HG03066 (cell line): Measurements from ENCODE around the gene PRRX1.

Experiments used
- ATAC-seq: cut with Tn5 transposase; IDR thresholded peaks from one replicate; pipeline ENCODE4 v1.9.1; 2021; ENCODE audit warnings: low read depth; ENCODE audit not compliant: unreplicated experiment

The PRRX1 gene

DNA sequence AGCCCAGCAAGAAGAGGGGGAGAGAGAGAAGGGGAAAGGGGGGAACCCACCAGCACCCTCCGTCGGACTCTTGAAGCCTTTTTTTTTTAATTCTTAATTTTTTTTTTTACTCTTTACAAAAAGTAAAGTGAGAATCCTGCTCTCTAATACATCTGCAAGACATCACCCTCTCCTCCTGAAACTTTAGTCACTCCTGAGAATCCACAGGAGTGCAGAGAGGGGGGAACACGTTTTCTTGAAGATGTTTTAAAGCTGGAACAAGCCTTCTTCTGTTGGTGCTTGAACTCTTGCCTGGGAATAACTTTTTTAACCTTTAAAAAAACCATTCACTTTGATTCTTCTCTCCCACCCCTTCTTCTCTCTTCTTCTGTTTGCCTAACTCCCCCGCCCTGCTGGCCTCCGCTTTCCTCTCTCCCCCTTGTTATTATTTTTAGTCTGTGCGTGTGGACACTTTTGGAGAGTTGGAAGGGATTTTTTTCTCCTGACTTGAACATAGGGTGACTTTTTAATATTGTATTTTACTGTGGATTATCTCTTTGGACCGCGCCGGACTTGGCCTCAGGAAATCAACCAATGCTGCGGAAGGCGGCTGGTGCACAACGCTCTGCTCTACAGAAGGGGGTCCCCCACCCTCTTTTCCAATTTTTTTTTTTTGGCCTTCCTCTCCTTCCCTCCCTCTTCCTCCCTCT, 383 bp upstream of the PRRX1 start:
- no peak for ATAC-seq

DNA sequence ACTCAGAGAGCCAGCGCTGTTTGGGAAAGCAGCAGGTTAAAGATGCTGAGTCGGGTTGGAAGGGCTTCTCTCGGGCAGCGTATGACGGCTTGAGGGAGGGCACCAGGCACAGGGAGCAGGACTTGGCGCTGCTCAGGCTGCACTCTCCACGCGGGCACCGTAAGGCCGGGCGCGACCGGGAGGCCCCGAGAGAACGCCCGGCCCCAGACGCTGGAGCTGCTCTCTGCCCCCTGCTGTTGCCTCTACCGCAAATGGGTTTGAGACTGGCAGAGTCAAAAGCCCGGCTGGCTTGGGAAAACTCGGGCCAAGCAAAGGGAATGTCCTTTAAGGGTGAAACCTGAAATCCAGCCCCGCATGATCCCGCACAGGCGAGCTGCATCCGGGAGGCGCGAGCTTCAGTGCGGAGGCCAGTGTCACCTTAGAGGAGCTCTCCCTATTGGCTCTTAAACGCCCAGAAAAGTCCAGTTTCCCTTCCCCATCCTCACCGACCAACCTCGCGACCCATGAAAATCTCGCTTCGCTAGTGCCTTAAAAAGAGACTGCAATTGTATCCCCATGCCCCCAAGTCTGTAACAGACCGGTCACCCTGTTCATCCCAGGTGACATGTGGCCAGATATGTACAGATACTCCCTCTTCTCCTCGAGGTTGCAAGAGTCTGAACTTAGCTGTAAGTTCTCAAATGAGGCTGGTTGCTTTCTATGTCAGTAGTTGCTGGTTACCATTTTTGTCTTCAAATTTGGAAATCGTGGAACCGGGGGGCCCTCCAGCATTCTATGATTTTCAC, 1.1 kb downstream of the PRRX1 start:
- no peak for ATAC-seq

GRCh38 chr1:170665629-170666028, 1.7 kb downstream of the PRRX1 start:
- ATAC-seq: no peak

- no peak for ATAC-seq
Observed at GRCh38 chr1:170666541-170667254, 2.8 kb downstream of the PRRX1 start.

DNA sequence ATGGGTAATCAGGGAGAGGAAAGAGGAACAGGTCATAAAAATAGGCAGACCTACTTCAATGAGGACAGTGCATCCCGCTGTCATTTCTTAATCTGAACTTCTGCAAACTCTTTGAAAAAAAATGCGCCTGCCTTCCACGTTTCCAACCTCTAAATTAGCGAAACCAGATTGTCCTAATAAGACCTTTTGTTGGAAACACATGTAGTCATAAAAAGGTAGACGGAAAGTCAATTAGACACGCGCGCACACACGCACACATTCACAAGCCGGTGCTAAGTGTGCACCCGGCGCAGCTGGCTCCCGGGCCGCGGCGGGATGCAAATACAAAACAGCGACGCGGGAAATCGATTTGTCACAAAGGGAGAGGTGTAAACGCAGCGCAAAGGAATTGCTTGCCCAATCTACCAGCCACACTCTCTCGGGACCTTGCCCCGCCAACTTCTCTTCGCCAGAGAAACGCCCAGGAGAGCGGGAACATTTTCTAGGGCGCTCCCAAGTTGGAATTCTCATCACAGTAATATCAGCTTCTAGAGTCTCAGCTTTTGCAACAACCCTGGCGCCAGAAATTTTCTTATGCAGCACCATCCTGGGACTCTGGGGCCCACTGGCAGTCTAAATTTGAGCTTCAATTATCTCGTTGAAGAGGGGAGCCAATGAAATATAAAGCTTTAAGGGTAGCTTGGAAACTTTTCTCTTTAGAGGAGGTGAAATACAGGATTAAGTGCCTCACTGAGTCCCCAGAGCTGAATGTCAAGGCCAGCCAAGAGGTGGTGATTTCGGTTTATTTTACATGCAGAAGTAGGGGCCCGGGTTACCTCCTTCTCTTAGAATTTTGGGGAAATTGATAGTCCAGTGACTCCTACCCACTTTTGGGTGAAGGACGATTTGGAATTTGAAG, 4.5 kb downstream of the PRRX1 start:
- ATAC-seq: no peak

DNA sequence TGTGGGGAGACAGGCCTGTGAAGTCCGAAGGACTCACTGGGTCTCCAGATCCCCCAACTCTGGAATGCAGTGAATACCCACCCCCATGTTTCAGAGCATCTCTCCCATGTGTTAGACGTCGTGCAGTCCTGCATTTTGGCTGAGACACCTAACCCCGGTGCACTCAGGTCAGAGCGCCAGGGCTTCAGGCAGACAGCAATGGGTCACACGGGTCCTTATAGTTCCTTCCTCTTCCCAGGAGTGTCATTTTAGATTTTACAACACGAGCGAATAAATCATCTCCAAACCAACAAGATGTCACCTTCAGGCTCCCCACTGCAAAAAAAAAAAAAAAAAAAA, 5.1 kb downstream of the PRRX1 start:
- ATAC-seq: no peak

DNA sequence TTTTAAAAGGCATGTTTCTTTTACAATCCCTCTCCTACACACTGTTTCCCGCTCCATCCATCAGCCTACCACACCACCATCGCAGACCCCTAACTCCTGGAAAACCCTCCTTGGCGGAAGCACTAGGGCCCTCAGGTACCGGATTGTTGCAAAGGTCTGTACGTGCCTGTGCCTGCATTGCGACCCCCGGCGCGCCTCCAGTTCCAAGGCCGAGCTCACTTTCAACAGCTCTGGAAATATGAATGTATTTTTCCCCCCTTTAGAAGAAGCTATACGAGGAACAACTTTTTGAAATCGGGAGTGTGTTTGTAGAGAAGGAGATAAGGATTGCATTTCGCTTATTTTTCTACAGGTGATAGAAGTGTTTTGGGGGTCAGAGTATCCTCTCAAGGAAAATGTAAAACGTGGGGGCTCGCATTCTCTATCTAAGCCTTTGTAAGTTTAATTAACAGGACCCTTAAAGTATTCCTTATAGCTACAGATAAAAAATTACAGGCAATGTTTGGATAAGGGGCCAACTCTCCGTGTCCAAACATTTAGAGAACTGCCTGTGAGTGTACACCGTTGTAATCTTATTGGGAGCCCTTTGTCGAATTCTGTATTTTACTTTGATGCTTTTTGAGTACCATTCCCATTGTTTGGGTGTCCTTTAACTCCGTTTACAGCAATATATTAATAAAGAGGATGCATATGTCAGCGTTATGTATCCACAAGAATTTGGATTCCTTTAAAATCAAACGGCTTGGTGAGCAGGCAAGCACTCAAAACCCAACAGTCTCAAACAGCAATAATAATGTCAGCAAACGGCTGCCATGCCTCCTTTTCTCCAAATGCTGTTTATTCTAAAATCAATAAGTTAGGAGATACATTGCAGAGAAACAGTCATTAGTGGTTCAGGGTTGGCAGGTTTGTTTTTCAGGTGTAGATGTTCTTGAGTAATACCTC, 5.9 kb downstream of the PRRX1 start:
- ATAC-seq: no peak

DNA sequence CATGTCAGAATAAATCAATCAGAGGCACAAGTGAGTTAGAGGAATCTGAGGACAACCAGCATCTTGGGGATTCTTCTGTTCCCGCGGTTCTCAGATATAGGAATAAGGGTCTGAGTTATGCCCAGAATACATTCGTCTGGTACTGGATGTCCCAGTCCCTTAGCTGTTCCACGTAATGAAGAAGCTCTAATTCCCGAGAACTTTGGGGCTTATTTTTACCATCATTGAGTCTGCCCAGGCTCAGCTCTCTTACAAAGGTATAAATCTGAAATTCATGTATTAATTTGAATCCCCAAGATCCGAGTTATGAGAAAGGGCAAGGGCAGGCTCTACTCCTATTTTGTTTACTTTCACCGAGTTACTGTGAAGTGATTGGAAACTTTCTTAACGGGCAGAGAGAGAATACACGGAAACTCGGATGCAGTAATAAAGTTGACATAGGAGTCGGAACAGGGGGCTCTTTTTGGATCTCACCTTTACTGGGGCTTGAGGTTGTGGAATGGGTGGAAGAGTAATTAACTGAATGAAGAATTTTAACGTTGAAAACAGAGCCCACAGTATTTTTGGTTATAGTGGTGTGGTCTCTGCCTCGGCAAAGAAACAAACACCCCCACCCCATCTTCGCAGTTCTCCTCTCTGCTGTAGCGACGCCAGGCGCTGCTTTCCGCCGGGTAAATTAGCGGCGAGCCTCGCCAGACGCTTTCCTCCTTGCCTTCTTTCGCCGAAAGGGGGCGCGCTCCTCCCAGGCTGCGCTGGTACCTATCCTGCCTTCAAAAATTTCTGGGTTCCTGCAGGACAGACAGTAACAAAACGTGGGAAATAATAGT, 7.1 kb downstream of the PRRX1 start:
- no peak for ATAC-seq

GRCh38 chr1:170671629-170671963, 7.7 kb downstream of the PRRX1 start:
- ATAC-seq: no peak

DNA sequence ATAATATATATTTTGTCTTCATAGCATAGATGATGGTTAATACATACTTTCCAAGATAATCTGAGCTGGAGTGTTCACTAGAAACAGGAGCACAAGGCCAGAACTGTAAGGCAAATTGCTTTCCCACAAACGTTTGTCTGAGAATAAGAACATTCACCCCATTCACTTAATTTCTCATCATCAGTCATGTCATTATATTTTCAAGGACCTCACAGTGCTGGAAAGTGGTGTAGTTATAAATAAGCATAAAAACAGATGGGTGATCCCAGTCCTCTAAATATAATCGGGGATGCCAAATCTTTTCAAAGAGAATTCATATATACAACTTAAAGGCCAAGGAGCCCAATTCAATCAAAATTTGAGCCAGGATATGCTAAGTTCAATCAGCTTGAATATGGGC, 8.4 kb downstream of the PRRX1 start:
- ATAC-seq: no peak

- no peak for ATAC-seq
Observed at GRCh38 chr1:170674239-170674638, 10.3 kb downstream of the PRRX1 start.

- ATAC-seq: no peak
Observed at GRCh38 chr1:170674986-170675385, 11.1 kb downstream of the PRRX1 start.

DNA sequence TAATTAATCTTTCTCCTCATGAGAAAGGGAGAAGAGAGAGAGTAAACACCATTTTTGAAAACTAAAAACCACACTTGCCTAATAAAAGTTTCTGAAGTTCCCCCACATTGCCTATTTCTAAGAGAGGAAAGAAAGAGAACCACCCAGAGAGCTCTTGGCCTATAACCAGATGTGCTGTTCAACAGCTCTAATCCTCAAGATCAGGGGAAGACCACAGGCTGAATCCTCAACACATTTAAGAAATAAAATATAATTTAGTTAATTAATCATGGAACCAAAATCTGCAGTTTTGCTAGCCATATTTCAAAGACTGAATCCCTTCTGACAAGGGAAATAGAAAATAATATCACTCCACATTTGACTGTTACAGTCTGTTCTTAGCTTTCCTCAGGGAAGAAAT, 11.9 kb downstream of the PRRX1 start:
- ATAC-seq: no peak

DNA sequence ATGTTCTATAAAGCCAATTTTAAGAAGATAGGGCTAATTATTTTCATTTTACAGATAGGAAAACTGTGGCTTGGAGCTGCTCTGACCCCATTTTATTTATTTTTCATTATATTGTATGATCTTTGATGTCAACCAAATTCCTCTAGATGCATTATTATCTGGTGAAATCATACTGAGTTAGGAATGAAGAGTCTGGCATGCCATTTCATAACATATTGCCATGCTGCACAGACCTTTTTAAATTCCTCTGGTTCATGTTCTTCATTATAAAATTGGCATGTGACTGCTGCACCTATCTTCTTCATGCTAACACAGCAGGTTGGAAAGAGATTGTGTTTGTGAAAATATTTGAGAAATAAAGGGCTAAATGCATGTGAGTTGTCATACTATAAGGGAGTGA, 12.7 kb downstream of the PRRX1 start:
- ATAC-seq: no peak

DNA sequence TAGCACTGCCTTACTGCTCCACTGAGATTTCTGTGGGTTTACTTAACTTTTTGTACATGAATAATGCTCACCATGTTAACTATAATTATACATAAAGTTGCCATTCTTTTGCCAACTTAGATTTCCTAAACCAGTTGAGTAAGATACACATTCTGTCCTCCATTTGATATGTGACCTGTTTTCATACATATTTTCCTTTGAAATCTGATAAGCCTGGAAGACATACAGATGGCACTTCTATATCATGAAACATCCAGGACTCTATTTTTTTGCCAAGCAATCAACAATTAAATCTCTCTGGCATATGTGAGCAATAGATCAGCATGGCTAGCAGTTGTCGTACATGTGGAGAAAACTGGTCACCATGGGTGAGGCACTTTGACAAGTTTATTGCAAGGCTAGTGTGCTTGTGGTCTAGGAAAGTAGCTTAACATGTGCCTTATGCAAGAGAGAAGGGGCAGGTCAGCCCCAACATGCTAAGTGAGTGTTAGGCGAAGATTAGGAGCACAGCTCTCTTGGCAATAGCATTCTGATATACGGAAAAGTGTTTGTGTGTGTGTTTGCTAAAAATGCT, 14.2 kb downstream of the PRRX1 start:
- no peak for ATAC-seq

DNA sequence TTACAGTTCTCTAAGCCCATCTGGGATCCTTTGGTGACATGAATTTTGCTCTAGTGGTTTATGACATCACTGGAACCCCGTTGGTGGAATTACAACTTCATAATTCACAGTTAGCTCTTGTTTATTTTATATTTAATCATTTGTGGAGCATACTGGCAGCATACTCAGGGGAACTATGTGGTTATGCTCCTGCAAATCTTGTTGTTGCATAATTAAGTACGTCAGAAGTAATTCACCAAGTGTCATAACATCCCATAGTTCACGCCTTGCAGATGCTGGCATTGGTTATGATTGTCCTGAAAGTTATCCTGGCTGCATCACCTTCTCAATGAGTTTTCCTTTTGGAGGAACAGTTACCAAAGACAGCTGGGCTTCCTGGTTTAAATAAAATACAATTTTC, 16.5 kb downstream of the PRRX1 start:
- ATAC-seq: no peak

- ATAC-seq: no peak
Observed at GRCh38 chr1:170682169-170682568, 18.2 kb downstream of the PRRX1 start.

DNA sequence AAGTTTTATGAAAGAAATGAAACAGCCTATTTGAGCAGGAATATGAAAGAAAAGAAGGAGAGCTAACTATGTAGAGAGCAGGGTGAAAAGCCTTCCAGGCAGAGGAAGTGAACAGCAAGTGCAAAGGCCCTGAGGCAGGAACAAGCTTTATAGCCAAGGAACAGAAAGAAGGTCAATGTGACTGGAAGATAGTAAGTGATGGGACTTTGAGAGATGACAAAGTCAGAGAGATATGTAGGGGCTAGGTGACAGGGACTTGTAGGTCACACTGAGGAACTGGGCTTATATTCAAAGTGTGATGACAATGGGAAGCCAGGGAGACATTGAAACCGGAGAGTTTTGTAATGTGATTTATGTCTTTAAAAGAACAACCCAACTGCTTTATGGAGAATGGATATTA, 18.9 kb downstream of the PRRX1 start:
- no peak for ATAC-seq

GRCh38 chr1:170685166-170685565, 21.2 kb downstream of the PRRX1 start:
- no peak for ATAC-seq
